PFSK-1 (cell line): ENCODE results near the gene TCIRG1.

Source experiments
- POLR2AphosphoS5 ChIP-seq: IDR thresholded peaks from 2 replicates; pipeline ENCODE4 v1.6.1; 2012; ENCODE audit warnings: low read depth, mild to moderate bottlenecking, control low read depth, low read length, moderate library complexity
- REST ChIP-seq, 2 experiments: IDR thresholded peaks; 2 replicates each; pipeline versions ENCODE4 v1.6.1 to v1.8.0; 2011 to 2012; ENCODE audit warnings: low read depth in 2 of 2, low read length in 2 of 2, control low read depth in 1 of 2, inconsistent platforms in 1 of 2, mild to moderate bottlenecking in 1 of 2, moderate library complexity in 1 of 2; ENCODE audit not compliant: insufficient read depth in 1 of 2
- SIN3A ChIP-seq: IDR thresholded peaks from 2 replicates; pipeline ENCODE4 v1.6.1; 2012; ENCODE audit warnings: mild to moderate bottlenecking, low read length, moderate library complexity, borderline replicate concordance; ENCODE audit not compliant: insufficient read depth
- TAF1 ChIP-seq: IDR thresholded peaks from 2 replicates; pipeline ENCODE4 v1.6.1; 2012; ENCODE audit warnings: low read length, control low read depth, borderline replicate concordance; ENCODE audit not compliant: insufficient read depth

- TF ChIP-seq TAF1 (no peak), REST (IDR thresholded peaks at IDR 0.05; ENCODE audit: insufficient read depth in 1 of 2, low read depth in 2 of 2, low read length in 2 of 2) (no peak), POLR2AphosphoS5 (no peak), SIN3A (no peak)
Measured at GRCh38 chr11:68026391-68027105, 12.3 kb upstream of the TCIRG1 start.
